ENCODE results near the gene MEX3D.

DNA sequence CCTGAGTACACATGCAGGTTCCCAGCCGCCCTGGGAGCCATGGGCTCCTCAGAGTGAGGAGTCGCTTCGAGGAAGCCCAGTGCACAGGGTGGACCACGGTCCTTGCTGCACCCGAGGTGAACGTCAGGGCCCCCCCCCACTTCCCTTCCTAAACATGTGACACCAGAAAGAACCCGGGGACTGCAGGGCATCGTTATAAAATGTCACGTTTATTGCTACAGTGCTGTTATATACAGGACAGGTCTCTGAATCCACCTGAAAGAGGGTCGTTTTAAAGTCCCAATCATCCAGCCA lies 40.9 kb upstream of the MEX3D start:
- TF ChIP-seq, protein P1, sequence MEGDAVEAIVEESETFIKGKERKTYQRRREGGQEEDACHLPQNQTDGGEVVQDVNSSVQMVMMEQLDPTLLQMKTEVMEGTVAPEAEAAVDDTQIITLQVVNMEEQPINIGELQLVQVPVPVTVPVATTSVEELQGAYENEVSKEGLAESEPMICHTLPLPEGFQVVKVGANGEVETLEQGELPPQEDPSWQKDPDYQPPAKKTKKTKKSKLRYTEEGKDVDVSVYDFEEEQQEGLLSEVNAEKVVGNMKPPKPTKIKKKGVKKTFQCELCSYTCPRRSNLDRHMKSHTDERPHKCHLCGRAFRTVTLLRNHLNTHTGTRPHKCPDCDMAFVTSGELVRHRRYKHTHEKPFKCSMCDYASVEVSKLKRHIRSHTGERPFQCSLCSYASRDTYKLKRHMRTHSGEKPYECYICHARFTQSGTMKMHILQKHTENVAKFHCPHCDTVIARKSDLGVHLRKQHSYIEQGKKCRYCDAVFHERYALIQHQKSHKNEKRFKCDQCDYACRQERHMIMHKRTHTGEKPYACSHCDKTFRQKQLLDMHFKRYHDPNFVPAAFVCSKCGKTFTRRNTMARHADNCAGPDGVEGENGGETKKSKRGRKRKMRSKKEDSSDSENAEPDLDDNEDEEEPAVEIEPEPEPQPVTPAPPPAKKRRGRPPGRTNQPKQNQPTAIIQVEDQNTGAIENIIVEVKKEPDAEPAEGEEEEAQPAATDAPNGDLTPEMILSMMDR (conservative IDR thresholded peaks at IDR 0.05; ENCODE audit: low read depth, low read length): no peak
- TF ChIP-seq EZH2 (IDR thresholded peaks at IDR 0.05; ENCODE audit: low read length, unreplicated experiment): no peak

All from PC-3 (cell line).